Fibroblast of pulmonary artery (primary cell): ENCODE data around the gene CTNNA2.

Experiments used
- DNase-seq: peaks from one replicate; pipeline ENCODE4 v3.0.0-alpha.2; 2010; ENCODE audit warnings: low read depth
- H3K4me3 ChIP-seq: replicated peaks from 2 replicates; pipeline ENCODE4 v1.5.1; 2011; ENCODE audit warnings: low read depth, mild to moderate bottlenecking, control low read depth, low read length, moderate library complexity
- TF ChIP-seq, protein P1 (sequence below): IDR thresholded peaks from 2 replicates; pipeline ENCODE4 v1.5.1; 2011; ENCODE audit warnings: mild to moderate bottlenecking, control low read depth, low read length, inconsistent platforms; ENCODE audit errors: missing control alignments

The CTNNA2 gene

DNA sequence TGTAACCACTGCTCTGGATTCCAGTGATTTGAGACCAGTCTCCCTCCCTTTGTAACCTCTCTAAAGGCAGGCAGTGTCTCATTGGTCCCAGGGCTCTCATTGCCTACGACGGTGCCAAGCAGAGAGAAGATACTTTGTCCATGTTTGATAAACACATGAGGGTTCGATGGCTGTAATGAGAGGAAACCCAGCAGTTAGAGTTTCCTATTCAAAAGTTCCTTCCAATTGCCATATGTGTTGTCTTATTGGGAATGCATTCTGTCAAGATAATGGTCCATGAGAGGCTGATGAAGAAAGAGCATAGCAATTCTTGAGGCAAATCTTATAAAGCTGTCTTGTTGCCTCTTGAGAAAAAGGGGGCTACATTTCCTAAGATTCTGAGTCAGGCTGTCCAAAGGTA, 499.2 kb downstream of the CTNNA2 start:
- TF ChIP-seq, protein P1, sequence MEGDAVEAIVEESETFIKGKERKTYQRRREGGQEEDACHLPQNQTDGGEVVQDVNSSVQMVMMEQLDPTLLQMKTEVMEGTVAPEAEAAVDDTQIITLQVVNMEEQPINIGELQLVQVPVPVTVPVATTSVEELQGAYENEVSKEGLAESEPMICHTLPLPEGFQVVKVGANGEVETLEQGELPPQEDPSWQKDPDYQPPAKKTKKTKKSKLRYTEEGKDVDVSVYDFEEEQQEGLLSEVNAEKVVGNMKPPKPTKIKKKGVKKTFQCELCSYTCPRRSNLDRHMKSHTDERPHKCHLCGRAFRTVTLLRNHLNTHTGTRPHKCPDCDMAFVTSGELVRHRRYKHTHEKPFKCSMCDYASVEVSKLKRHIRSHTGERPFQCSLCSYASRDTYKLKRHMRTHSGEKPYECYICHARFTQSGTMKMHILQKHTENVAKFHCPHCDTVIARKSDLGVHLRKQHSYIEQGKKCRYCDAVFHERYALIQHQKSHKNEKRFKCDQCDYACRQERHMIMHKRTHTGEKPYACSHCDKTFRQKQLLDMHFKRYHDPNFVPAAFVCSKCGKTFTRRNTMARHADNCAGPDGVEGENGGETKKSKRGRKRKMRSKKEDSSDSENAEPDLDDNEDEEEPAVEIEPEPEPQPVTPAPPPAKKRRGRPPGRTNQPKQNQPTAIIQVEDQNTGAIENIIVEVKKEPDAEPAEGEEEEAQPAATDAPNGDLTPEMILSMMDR = no peak
- H3K4me3 ChIP-seq = no peak overlapping the region

DNA sequence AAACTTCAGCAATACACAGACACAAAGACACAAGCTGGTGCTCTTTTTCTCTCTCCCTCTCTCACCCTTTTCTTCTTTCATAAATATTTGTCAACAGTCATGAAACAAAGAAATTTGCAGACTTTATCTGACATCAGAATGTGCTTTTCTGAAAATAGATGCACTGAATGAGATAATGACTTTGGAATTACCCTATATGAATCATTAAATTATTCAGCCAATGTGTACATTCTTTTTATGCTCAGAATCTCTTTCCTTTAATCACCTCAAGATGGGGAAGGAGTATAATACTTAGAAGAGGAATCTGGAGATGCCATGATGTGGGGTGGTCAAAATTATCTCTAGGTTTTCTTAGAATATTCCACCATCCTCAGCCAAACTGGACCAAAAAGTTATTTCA, 501.8 kb downstream of the CTNNA2 start:
- H3K4me3 ChIP-seq = no peak overlapping the region
- DNase-seq = no peak
- TF ChIP-seq, protein P1 = no peak

More for the DNA sequence above, 499.2 kb downstream of the CTNNA2 start:
- DNase-seq = no peak

DNA sequence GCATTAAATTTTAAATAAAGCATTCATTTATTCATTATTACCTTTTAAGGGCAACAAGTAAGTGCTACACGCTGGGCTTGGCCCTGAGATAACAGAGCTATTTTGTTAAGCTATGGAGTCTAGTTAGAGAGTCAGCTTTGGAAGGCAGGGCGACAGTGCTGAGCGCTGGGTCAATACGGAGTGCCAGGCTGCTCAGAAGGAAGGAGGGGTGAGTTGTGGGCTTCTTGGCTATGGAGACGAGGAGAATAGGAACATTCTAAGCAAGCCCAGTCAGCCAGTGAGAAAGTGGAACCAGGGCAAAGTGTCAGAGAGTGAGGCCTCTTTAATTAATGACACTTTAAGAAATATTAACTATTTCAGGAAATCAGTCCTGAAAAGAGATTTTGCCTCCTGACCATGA, 503.3 kb downstream of the CTNNA2 start:
- H3K4me3 ChIP-seq = no peak overlapping the region
- TF ChIP-seq, protein P1 = no peak
- no peak for DNase-seq

DNA sequence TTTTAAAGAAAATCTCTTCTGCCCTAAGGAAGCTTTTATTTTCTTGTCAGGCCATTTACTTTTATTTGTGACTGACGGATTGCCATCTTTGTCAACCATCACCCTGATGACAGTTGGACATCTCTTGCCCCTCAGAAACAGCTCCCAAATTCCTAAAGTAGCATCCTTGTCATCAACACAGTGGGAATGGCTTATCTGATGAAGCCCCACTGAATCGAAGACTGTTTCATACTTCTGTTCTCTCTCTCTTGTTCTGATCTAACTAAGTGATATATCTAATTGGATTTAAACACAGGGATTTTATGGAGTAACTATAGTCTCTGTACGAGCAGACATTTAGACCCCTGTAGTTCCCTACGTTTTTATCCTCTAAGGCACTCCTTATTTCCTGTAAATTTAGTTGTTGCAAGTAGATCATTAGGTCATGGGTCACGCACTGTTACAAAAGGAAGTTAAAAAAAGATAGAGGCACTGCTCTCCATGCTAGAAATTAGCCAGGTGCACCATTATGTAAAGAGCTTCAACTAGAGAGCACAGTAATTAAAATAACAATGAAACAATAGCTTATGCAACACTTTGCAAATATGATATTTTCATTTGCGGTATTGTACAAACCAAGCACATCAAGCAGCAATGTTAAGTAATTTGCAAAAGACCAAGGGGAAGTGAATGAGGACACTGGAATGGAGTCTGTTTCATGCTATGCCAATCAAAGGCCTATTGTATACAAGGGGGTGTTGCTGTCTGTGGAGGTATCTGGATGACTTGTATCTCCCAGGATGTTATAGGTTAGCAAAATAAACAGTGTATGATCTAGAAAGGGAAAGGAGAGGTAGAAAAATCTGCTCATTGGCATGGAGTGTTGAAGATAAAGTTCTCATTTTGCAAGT, 507.0 kb downstream of the CTNNA2 start:
- no peak for DNase-seq
- TF ChIP-seq, protein P1 = no peak
- no peak overlapping the region for H3K4me3 ChIP-seq

DNA sequence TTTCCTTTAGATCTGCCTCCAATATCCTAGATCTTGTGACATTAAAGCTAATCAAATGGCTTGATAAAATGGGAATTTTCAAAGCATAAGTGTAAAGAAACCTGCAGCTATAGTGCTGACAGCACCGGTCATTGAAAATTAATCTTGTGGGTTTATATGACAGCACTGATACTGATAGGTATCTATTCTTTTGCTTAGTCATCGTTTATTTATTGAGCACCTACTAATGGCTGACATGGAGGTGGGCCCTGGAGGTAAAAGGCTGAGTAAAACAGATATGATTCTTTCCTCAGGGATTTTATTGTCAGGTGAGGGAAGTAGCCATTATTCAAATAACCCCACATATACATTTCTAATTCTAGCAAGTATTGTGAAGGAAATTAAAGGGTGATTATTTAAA, 509.2 kb downstream of the CTNNA2 start:
- H3K4me3 ChIP-seq = no peak overlapping the region
- TF ChIP-seq, protein P1 = no peak
- no peak for DNase-seq

DNA sequence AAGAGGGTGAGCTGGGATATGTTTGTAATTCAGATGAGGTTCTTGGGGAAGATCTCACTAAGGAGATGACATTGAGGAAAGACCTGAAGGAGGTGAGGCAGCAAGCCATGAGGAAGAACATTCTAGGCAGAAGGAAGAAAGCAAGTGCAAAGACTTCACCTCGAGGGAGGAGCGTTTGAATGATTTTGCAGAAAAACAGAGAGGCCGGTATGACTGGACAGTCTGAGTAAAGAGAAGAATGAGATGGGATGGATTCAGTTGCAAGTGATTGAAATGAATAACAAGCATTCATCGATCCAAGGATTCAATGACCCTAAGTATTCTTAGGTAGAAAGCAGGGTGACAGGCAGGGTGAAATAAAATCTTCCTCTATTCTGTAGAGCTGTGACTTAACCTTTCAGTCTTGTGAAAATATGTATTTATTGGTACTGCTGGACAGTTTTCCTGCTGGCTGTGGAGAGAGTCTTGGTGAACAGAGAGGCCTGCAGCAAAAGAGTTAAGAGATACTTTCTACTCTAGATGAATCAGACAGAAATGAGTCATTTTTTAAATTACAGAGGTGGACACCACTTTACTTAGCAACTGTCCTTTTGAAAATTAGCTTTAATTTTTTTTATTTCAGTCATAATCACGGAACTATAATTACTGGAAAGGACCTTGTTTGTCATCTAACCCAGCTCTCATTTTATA, 513.3 kb downstream of the CTNNA2 start:
- TF ChIP-seq, protein P1 = no peak
- H3K4me3 ChIP-seq = no peak overlapping the region
- DNase-seq = no peak
